ENCODE measurements around the gene SERPINE2.
A peak's percentile ranks its signal among the peaks of the same experiment; 100 is the strongest.

Gene SERPINE2

DNA sequence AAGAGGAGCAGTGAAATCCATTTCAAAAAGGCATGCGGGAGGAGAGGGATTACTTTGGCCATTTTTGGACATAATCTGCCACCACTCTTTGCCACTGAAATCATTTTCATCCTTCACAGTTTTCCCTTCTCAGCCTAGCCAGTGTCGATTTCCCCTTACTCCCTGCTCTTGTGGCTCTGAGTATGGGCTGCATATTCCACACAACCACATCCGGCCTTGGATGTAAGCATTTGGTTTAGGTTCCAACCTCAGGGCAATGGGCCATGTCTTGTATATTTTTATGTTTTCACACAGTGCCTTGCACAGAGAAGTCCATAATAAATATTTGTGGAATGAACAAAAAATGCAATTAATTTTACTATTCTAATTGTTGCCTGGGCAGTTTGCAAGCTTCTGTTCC lies 7.7 kb upstream of the SERPINE2 start:
- peak; percentile 39 for DNase-seq (ENCODE audit: low read depth)

DNA sequence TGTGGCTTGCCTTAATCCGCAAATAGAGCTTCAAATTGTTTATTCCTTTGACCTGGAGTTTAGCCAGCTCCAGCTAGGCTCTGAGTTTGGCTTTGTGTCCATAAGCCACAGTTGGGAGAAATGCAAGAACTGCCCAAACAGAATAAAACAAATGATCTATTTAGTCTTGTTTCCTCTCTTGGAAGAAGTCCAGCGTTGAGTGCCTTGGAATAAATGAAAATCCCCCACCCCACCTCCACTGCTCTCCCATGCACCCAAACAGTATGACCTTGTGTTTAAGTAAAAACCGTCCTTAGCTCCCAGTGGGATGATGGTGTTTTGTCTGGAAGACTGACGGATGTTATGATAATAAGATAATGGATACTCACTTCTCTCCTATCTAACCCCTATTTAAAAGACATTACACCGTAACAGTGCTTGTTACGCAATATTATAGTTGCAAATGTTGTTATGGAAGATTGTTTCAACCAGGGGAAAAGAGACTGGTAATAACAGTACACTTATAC lies 3.2 kb upstream of the SERPINE2 start:
- DNase-seq (ENCODE audit: low read depth): no peak

DNA sequence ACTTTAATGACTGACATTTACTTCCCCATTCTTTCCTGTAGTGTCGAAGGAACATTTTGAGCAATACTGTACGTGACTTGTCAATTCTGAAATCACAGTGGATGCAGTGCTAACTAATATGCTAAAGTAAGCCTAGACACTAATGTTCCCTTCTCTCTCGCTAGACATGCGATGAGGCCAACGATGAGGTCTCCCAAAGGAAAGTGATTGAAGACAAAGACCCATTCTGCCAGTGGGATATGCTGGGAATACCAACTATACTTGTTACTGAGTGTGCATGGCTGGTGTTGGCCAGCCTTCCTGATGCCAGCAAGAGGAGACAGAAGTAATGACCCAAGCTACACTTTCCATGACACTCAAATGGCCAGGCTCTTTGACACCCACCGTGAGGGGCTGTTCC lies 2.5 kb upstream of the SERPINE2 start:
- DNase-seq (ENCODE audit: low read depth): no peak

DNA sequence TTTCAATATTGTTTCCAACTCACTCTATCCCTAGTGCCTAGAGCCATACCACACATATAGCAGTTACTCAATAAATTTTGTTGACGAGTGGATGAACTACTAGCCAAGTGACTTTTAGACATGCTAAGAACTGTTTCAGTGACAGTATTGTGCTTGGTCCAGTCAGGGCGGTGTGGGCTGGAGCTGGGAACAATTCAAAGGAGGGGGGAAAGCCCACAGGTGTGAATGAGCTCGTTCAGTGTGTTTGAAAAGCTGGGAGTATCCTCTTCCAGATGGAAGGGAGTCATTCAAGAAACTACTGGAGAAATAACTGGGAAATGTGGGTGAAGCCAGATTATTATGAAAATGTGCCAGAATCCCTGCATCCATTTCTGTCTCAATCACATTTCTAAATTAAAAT lies 1.7 kb upstream of the SERPINE2 start:
- DNase-seq (ENCODE audit: low read depth): no peak

DNA sequence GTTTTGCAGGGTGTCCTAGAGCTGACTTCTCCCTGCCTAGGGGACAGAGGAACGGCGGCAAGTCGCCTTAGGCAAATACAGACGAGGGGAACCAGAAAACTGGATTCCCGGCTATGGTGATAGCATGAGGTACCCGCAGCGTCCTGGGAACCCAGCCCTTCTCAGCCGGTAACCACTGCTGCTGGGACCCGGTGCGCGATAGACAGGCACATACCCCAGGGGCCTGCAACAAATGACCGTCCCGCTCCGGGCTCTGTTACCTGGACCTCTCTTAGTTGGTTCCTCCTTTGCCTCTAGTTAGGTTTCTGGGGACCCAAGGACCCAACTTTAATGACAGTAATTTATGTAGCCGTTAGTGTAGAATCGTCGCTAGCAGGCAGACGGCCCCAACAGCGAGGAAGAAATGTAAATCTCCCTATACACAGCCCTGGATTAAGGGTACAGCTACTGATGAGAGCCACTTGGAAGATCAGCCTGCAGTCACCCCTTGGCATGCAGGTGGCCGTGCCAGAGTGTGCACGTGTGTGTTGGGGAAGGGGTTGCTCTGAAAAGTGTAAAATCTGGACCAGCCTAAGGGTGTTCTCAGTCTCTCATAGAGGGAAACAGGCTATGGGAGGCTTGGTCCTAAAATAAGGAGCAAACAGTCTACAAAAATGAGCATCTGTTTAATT lies 819 bp upstream of the SERPINE2 start:
- no peak for DNase-seq (ENCODE audit: low read depth)

DNA sequence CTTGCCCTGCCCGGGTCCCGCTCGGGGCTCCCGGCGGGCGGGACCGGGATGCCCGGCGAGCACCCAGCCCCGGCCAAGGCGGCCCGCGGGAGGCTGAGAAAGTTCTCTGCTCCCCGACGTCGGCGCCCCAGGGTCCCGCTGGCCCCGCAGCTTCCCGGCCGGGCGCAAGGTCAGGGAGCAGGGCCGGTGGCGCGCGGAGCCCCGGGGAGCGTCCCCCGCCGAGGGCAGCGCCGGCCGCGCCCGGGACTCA lies 331 bp downstream of the SERPINE2 start:
- DNase-seq (ENCODE audit: low read depth): no peak

DNA sequence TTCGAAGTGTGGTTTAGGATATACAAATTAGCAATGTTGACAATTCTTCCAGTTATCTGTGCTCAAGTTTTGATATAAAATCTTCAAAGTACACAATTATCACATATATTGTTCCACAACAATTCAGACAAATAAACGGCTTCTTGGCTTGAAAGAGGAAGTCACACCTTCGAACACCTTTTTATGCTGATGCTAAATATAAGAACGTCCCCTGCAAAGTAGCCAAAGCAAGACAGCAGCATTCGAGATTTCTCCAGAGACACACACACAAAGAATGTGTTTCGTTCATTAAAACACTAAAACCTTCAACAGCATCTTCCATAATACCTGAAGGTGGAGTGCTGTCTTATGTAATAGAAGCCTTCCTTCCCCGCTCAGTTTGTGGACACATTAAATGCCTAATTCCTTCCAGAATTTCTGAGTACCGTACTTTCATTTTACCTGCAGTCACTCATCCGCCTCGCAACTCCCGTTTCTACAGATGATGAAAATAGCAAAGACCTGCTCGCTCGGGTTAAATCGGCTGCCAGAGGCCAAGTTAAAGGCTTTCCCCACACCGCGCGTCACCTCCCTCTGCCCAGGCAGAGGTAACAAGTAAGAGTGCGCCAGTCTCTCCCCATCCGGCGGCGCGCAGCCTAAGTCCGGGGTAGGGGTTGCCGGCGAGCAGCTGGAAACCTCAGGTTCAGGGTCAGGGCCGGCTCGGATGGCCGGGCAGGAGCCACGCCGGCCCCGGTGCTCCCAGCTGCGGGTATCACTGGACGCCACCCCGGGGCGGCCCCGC lies 847 bp downstream of the SERPINE2 start:
- peak; percentile 30 for DNase-seq (ENCODE audit: low read depth)

DNA sequence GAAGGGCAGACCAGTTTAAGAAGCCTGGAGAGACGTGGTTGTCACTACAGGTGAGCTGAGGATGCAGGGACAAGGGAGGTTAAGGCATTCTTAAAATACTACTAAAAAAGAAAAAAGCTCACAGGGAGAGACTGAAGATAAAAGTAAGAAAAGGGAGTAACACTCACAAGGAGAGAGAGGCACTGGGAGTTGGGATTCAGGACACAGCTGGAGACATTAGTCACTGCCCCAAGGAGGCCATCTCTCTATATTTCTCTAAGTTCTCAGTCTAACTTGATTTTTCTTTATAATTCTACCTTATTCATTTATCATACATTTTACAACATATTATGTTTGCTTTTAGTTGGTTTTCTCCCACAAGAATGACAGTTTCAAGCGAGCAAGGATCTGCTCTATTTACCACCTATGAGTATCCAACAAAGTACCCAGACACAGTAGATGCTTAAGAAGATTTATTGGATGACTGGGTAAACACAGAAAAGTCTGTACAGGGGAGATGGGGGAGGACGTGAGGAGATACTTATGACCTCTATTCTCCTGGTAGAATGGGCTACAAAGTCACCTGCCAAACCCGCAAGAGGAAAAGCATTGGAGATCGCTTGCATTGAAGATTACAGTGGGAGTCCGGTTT lies 2.2 kb downstream of the SERPINE2 start:
- DNase-seq (ENCODE audit: low read depth): no peak

- no peak for DNase-seq (ENCODE audit: low read depth)
Observed at GRCh38 chr2:224034017-224034416, 5.1 kb downstream of the SERPINE2 start.

DNA sequence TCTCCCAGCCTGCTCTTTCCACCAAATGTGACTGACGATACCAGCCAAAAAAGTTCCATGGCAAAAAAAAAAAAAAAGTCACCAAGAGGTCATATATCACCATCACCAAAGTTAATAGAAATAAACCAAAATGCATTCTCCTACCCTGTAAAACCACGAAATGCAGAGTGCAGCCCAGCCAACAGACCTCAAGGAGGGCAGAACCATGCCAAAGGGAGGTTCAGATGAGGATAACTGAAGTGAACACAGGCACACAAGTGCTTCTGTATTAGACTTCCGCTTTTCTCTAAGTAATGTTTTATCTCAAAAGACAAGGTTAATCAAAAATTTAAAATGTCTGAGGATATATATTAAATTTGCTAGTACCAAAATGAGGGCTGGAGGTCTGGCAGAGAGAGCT lies 5.5 kb downstream of the SERPINE2 start:
- DNase-seq (ENCODE audit: low read depth): no peak

- no peak for DNase-seq (ENCODE audit: low read depth)
Observed at GRCh38 chr2:224032283-224032682, 6.8 kb downstream of the SERPINE2 start.

GRCh38 chr2:224031358-224031970 lies 7.6 kb downstream of the SERPINE2 start:
- DNase-seq (ENCODE audit: low read depth): no peak

DNA sequence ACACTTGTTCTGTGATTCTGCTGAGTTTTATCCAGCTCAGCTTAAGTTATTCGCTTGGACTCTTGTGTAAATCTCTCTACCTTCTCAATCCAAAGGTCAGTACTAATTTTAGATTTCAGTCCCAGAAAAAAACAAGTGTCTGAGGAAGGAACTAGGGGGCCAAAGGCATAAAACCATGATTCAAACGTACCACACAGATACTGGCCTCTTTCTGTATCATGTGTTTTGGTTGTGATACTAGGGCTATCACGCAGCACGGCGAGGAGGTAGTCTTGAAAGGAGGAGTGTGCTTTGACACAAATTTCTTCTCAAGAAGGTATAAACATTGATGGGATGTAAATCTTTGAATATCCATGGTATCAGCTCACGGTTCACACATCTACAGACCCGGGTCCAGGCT lies 8.3 kb downstream of the SERPINE2 start:
- DNase-seq (ENCODE audit: low read depth): no peak

DNA sequence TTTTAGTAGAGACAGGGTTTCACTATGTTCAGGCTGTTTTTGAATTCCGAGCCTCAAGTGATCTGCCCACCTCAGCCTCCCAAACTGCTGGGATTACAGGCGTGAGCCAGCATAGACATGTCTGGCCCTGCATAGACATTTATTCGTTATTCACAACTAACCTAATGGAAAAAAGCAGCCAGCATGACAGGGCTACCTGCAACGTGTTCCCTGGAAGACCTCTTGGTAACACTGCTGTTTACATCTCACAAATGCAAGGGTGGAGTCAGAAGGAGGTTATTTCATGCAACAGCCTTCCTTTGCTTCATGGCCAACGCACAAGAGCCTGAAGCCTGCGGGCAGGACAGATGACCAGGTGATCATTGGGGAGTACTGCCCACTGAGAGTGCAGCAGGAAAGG lies 9.2 kb downstream of the SERPINE2 start:
- DNase-seq (ENCODE audit: low read depth): no peak

DNA sequence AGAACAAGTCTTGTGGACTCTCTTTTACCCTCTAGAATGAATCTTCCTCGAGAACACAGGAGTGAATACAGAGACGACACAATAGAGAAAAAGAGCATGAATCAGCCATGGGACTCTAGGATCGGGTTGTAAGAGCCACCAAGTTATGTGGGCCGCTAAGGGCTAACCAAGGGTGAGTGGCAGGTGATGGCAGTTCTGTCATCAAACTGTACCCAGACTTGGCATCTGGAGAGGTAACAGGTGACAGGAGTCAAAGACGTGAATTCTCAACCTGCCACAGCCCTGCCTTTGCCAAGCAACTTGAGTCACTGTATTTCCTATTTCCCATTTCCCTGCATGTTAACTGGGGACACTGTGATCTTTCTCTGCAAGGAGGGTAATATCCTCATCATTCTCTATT lies 11.2 kb downstream of the SERPINE2 start:
- DNase-seq (ENCODE audit: low read depth): no peak

GRCh38 chr2:224027070-224027469 lies 12.0 kb downstream of the SERPINE2 start:
- no peak for DNase-seq (ENCODE audit: low read depth)

- DNase-seq (ENCODE audit: low read depth): no peak
Observed at GRCh38 chr2:224025874-224026273, 13.2 kb downstream of the SERPINE2 start.

DNA sequence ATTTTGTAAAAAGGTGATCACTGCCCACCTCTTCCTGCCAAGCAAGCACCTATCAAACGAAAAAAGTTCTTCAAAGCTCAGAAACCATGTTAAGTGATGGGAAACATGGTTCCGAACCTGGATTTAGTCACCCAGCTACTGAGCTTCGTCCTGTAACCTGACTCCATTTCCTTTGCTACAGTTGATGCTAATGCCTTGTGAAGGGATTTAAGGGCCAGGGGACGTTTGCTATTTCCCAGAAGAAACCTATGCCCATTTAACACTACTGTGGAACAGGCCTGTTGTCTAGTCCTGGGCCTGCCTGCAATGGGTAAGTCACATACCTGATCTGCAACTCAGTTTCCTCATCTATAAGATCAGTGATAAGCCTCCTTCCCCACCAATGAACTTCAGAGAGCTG lies 14.8 kb downstream of the SERPINE2 start:
- DNase-seq (ENCODE audit: low read depth): no peak

DNA sequence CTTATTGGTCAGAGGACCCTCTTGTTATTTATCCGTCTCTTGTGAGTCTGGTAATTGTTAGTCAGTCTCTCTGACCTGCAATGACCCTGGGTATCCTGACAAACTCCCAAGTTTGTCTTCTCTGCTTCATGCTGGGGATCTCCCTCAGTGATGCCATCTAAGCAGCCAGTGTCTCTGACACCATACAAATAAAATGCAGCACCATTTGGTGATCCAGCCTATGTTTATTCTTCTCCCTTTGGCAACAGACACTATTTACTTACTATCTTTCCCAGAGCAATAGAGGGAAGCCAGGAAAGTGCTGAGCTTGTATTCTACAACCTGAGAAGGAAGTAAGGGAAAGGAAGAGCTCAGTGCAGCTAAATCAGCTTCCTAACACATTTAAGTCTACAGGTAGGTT lies 15.9 kb downstream of the SERPINE2 start:
- DNase-seq (ENCODE audit: low read depth): peak; percentile 64

DNA sequence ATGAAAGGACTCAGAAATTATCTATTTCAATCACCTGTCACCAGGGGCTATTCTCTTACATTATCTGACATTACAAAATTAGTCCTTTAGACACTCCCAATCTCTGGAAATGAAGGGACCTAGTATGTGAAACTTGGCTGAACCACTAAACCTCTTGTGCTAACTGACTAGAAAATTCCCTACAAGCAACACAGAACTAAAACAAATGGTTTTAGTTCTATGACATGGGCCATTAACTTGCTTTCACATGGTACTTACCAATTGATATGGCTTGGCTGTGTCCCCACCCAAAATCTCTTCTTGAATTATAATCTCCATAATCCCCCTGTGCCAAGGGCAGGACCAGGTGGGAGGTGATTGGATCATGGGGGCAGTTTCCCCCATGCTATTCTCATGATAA lies 16.6 kb downstream of the SERPINE2 start:
- no peak for DNase-seq (ENCODE audit: low read depth)

- no peak for DNase-seq (ENCODE audit: low read depth)
Observed at GRCh38 chr2:224020523-224020922, 18.6 kb downstream of the SERPINE2 start.

GRCh38 chr2:224017957-224018356 lies 21.1 kb downstream of the SERPINE2 start:
- no peak for DNase-seq (ENCODE audit: low read depth)

DNA sequence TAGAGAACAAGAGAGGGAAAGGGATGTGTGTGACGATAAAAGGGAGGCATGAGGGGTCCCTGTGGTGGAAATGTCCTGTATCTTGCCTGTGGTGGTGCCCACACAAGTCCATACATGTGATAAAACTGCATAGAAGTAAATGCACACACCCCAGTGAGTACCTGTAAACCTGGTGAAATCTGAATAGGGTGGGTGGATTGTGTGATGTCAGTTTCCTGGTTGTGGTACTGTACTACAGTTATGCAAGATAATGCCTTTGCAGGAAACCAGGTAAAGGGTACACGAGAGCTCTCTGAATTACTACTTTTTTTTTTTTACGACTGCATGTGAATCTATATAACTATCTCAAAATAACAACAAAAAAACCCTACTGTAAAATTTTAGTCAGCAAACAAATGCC lies 22.1 kb downstream of the SERPINE2 start:
- no peak for DNase-seq (ENCODE audit: low read depth)

Data from fibroblast of gingiva (primary cell).